GM23338 (cell line): ENCODE measurements around the gene HMGN4. TPM values are rescaled to one million over a fixed set of nuclear protein-coding genes. Genes with fewer than 3 reads are reported as not detected.
A peak's percentile ranks its signal among the peaks of the same experiment; 100 is the strongest.

Experiments used
- ATAC-seq: fragments of 200-7000 bp; cut with Tn5 transposase; 3 replicates; pipeline ENCODE4 v1.9.1; 2020
- DNase-seq: peaks from one replicate; pipeline ENCODE4 v3.0.0-alpha.2; 2015; ENCODE audit warnings: low spot score
- H2AFZ ChIP-seq: fragments of 200-600 bp; sonication (generic); 2 replicates; pipeline ENCODE4 v1.8.0; 2016; ENCODE audit warnings: antibody characterized with exemption, mild to moderate bottlenecking, moderate library complexity
- H3F3A ChIP-seq: fragments of 200-600 bp; sonication (generic); replicated peaks from 2 replicates; pipeline ENCODE4 v1.8.0; 2017; ENCODE audit warnings: antibody characterized with exemption, mixed run types, low read depth
- H3K27ac ChIP-seq: fragments of 200-600 bp; sonication (generic); 2 replicates; pipeline ENCODE4 v1.6.1; 2016; ENCODE audit warnings: low read depth
- H3K27me3 ChIP-seq: fragments of 200-600 bp; sonication (generic); 2 replicates; pipeline ENCODE4 v1.8.0; 2016; ENCODE audit warnings: mild to moderate bottlenecking, mixed run types, moderate library complexity; ENCODE audit not compliant: insufficient read depth
- H3K36me3 ChIP-seq: fragments of 200-600 bp; sonication (generic); 2 replicates; pipeline ENCODE4 v1.8.0; 2016; ENCODE audit warnings: mild to moderate bottlenecking; ENCODE audit not compliant: insufficient read depth
- H3K4me1 ChIP-seq: fragments of 200-600 bp; sonication (generic); 2 replicates; pipeline ENCODE4 v1.8.0; 2016; ENCODE audit warnings: mild to moderate bottlenecking, moderate library complexity; ENCODE audit not compliant: insufficient read depth
- H3K4me2 ChIP-seq: fragments of 200-600 bp; sonication (generic); 2 replicates; pipeline ENCODE4 v1.7.1; 2017; ENCODE audit warnings: mixed run types
- H3K4me3 ChIP-seq: fragments of 200-600 bp; sonication (generic); 2 replicates; pipeline ENCODE4 v1.6.1; 2016; ENCODE audit warnings: mixed run types
- H3K79me2 ChIP-seq: fragments of 200-600 bp; sonication (generic); replicated peaks from 2 replicates; pipeline ENCODE4 v1.8.0; 2017; ENCODE audit warnings: mild to moderate bottlenecking; ENCODE audit not compliant: insufficient read depth
- H3K9me2 ChIP-seq: fragments of 200-600 bp; sonication (generic); 2 replicates; pipeline ENCODE4 v1.8.0; 2017; ENCODE audit not compliant: insufficient read depth
- H4K20me1 ChIP-seq: fragments of 200-600 bp; sonication (generic); replicated peaks from 2 replicates; pipeline ENCODE4 v1.8.0; 2017; ENCODE audit warnings: mild to moderate bottlenecking; ENCODE audit not compliant: insufficient read depth
- H3K27ac Mint-ChIP-seq: 2 replicates; pipeline ENCODE4 v1.8.0; 2020; ENCODE audit warnings: inconsistent platforms, mild to moderate bottlenecking, moderate library complexity, mixed read lengths
- H3K27me3 Mint-ChIP-seq: 3 replicates; pipeline ENCODE4 v1.8.0; 2022; ENCODE audit warnings: low read depth, mild to moderate bottlenecking, moderate library complexity, mixed read lengths, inconsistent platforms; ENCODE audit not compliant: insufficient read depth, poor library complexity
- H3K36me3 Mint-ChIP-seq: 3 replicates; pipeline ENCODE4 v1.8.0; 2021; ENCODE audit warnings: low read depth, mild to moderate bottlenecking, inconsistent platforms, moderate library complexity, mixed read lengths
- H3K4me1 Mint-ChIP-seq: 3 replicates; pipeline ENCODE4 v1.8.0; 2020; ENCODE audit warnings: mild to moderate bottlenecking, inconsistent platforms, mixed read lengths
- H3K4me3 Mint-ChIP-seq: 3 replicates; pipeline ENCODE4 v1.8.0; 2021; ENCODE audit warnings: moderate library complexity, mild to moderate bottlenecking, inconsistent platforms, mixed read lengths
- H3K9me3 Mint-ChIP-seq: 3 replicates; pipeline ENCODE4 v1.8.0; 2020; ENCODE audit warnings: moderate library complexity, mild to moderate bottlenecking, inconsistent platforms, mixed read lengths
- CREB1 ChIP-seq: fragments of 250-450 bp; sonication (Bioruptor Pico); IDR thresholded peaks from 2 replicates; pipeline ENCODE4 v1.5.0; 2020; ENCODE audit warnings: low read depth, mild to moderate bottlenecking, moderate library complexity
- EZH2 ChIP-seq: fragments of 200-600 bp; sonication (generic); IDR thresholded peaks from one replicate; pipeline ENCODE4 v1.8.0; 2017; ENCODE audit warnings: antibody characterized with exemption, mild to moderate bottlenecking, low read depth; ENCODE audit not compliant: unreplicated experiment
- EZH2phosphoT487 ChIP-seq: fragments of 200-600 bp; sonication (generic); IDR thresholded peaks from one replicate; pipeline ENCODE4 v1.8.1; 2018; ENCODE audit warnings: antibody characterized with exemption; ENCODE audit not compliant: unreplicated experiment
- JUNB ChIP-seq: IDR thresholded peaks from one replicate; pipeline ENCODE4 v1.6.1; 2016; ENCODE audit warnings: antibody characterized with exemption; ENCODE audit not compliant: unreplicated experiment
- NANOG ChIP-seq: IDR thresholded peaks from 2 replicates; pipeline ENCODE4 v1.6.1; 2016; ENCODE audit warnings: antibody characterized with exemption, borderline replicate concordance
- POLR2AphosphoS5 ChIP-seq: IDR thresholded peaks from 2 replicates; pipeline ENCODE4 v1.6.1; 2016; ENCODE audit warnings: antibody characterized with exemption, low read depth
- STAT1 ChIP-seq: IDR thresholded peaks from one replicate; pipeline ENCODE4 v1.6.1; 2016; ENCODE audit warnings: antibody characterized with exemption; ENCODE audit not compliant: unreplicated experiment
- ZNF114 ChIP-seq: fragments of 250-450 bp; sonication (Bioruptor Pico); IDR thresholded peaks from 2 replicates; pipeline ENCODE4 v1.5.0; 2020; ENCODE audit warnings: mild to moderate bottlenecking, moderate library complexity
- ZNF331 ChIP-seq: fragments of 250-450 bp; sonication (Bioruptor Pico); IDR thresholded peaks from 2 replicates; pipeline ENCODE4 v1.5.0; 2020; ENCODE audit warnings: low read depth, mild to moderate bottlenecking, moderate library complexity
- polyA plus RNA-seq: library from polyadenylated mRNA; unstranded; fragments of >200 nt; fragmentation: Nextera tagmentation; extraction: Ambion mirVana; gene quantifications from 2 replicates; pipeline ENCODE4 v1.2.1, GENCODE V29; 2016
- total RNA-seq: library from RNA; depleted of rRNA; stranded (reverse); fragments of >200 nt; shearing (Covaris generic); gene quantifications from 2 replicates; pipeline ENCODE4 v1.2.3, GENCODE V29; 2014
- TF ChIP-seq, protein P1 (sequence below): IDR thresholded peaks from 2 replicates; pipeline ENCODE4 v1.6.1; 2016; ENCODE audit warnings: antibody characterized with exemption
- TF ChIP-seq, protein P2 (sequence below), 2 experiments: fragments of 200-600 bp in 1 of 2; sonication (generic) in 1 of 2; conservative IDR thresholded peaks; 2 replicates each; pipeline versions ENCODE4 v1.5.1 to v1.6.1; 2016 to 2017; ENCODE audit warnings: antibody characterized with exemption in 2 of 2, low read depth in 2 of 2, mild to moderate bottlenecking in 2 of 2, moderate library complexity in 1 of 2

Gene HMGN4
- total and polyA plus RNA-seq, 2 experiments from 2014 or later: 35.3 to 91.4 TPM

DNA sequence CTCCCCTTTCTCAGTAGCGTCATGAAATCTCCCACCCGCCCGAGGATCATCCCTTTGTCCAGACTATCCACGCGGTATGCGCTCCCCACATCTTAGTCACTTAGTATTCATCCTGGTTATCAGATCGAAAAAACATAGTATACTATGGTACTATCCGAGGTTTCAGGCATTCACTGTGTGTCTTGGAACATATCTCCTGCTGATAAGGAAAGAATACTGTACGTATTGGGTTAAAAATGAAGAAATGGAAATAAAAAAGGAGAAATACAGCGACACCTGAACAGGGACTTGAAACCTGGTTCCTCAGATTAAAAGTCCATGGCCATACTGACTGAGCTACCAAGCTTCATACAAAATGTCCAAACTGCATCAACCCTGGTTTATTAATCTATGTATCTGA is 14.0 kb downstream of the HMGN4 start:
- H3K4me2 ChIP-seq: peak overlapping the region; percentile 71
- no peaks in the 10 kb centered on the region for H3K36me3 ChIP-seq
- H2AFZ ChIP-seq: no peak overlapping the region
- H3K27ac ChIP-seq: no peak overlapping the region
- Mint-ChIP-seq H3K27ac (no peak overlapping the region), H3K27me3 (peaks cover 26% of the 10 kb centered on the region), H3K36me3 (no peaks in the 10 kb centered on the region), H3K4me1 (peaks cover 14% of the 10 kb centered on the region; the same call in 2 of the 3 replicates), H3K4me3 (no peak overlapping the region), H3K9me3 (peaks cover 5% of the 10 kb centered on the region; the same call in 2 of the 3 replicates)
- H3K79me2 ChIP-seq: no peaks in the 10 kb centered on the region
- no peaks in the 10 kb centered on the region for H3K4me1 ChIP-seq
- 0 out of 2 replicates have a peak, but pooled peaks cover 2% of the 10 kb centered on the region for H3F3A ChIP-seq
- H3K4me3 ChIP-seq: peak overlapping the region; percentile 70
- ATAC-seq (no peak), DNase-seq (no peak)
- H4K20me1 ChIP-seq: no peaks in the 10 kb centered on the region
- no peaks in the 10 kb centered on the region for H3K9me2 ChIP-seq
- no peak for TF ChIP-seq JUNB
- TF ChIP-seq ZNF114 (CRISPR knock-in tag): no peak
- TF ChIP-seq, protein P1, sequence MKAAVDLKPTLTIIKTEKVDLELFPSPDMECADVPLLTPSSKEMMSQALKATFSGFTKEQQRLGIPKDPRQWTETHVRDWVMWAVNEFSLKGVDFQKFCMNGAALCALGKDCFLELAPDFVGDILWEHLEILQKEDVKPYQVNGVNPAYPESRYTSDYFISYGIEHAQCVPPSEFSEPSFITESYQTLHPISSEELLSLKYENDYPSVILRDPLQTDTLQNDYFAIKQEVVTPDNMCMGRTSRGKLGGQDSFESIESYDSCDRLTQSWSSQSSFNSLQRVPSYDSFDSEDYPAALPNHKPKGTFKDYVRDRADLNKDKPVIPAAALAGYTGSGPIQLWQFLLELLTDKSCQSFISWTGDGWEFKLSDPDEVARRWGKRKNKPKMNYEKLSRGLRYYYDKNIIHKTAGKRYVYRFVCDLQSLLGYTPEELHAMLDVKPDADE: no peak
- no peak for TF ChIP-seq EZH2
- TF ChIP-seq EZH2phosphoT487: no peak
- no peak for TF ChIP-seq NANOG
- no peak for TF ChIP-seq POLR2AphosphoS5
- TF ChIP-seq ZNF331: no peak
- no peaks in the 10 kb centered on the region for H3K27me3 ChIP-seq

DNA sequence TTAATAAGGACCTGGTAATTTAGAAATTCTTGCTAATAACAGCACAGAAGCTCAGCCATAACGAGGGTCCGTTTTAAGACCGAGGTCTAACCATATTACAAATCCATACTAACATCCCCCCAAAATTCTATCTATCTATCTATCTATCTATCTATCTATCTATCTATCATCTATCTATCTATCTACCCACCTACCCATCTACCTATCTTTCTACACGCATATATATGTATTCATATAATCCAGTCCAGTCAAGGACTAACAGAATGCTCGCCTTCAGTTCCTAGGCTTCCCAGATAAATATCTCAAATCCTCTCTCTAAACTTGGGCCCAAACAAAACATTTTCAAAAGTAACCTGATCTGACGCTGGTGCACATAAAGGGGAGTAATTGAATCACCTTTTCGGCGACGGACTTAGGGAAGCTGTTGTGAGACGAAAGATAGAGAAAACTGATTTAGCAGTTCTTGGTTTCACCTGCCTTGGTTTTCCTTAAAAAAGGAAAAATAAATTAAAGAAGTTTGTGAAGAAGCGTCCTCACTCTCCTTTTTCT is 14.5 kb downstream of the HMGN4 start:
- H3K4me3 ChIP-seq: peak overlapping the region; percentile 70
- H3F3A ChIP-seq: 0 out of 2 replicates have a peak, but pooled peaks cover 2% of the 10 kb centered on the region
- H3K36me3 Mint-ChIP-seq: no peaks in the 10 kb centered on the region
- peaks cover 14% of the 10 kb centered on the region; the same call in 2 of the 3 replicates for H3K4me1 Mint-ChIP-seq
- H3K4me1 ChIP-seq: no peaks in the 10 kb centered on the region
- ATAC-seq: no peak
- no peaks in the 10 kb centered on the region for H3K36me3 ChIP-seq
- no peak overlapping the region for H3K4me3 Mint-ChIP-seq
- peak overlapping the region; percentile 71 for H3K4me2 ChIP-seq
- H3K27me3 ChIP-seq: no peaks in the 10 kb centered on the region
- H3K79me2 ChIP-seq: no peaks in the 10 kb centered on the region
- peaks cover 5% of the 10 kb centered on the region; the same call in 2 of the 3 replicates for H3K9me3 Mint-ChIP-seq
- H3K27ac Mint-ChIP-seq: no peak overlapping the region
- H3K27me3 Mint-ChIP-seq: peaks cover 26% of the 10 kb centered on the region
- no peak for DNase-seq
- no peak overlapping the region for H3K27ac ChIP-seq
- H3K9me2 ChIP-seq: no peaks in the 10 kb centered on the region
- H4K20me1 ChIP-seq: no peaks in the 10 kb centered on the region
- H2AFZ ChIP-seq: 0 out of 2 replicates have a peak overlapping the region, but pooled peaks have one; percentile 19
- TF ChIP-seq, protein P1: no peak
- no peak for TF ChIP-seq ZNF114 (CRISPR knock-in tag)
- TF ChIP-seq EZH2phosphoT487: no peak
- no peak for TF ChIP-seq STAT1
- no peak for TF ChIP-seq CREB1 (CRISPR knock-in tag)
- no peak for TF ChIP-seq NANOG
- no peak for TF ChIP-seq EZH2
- TF ChIP-seq, protein P2, sequence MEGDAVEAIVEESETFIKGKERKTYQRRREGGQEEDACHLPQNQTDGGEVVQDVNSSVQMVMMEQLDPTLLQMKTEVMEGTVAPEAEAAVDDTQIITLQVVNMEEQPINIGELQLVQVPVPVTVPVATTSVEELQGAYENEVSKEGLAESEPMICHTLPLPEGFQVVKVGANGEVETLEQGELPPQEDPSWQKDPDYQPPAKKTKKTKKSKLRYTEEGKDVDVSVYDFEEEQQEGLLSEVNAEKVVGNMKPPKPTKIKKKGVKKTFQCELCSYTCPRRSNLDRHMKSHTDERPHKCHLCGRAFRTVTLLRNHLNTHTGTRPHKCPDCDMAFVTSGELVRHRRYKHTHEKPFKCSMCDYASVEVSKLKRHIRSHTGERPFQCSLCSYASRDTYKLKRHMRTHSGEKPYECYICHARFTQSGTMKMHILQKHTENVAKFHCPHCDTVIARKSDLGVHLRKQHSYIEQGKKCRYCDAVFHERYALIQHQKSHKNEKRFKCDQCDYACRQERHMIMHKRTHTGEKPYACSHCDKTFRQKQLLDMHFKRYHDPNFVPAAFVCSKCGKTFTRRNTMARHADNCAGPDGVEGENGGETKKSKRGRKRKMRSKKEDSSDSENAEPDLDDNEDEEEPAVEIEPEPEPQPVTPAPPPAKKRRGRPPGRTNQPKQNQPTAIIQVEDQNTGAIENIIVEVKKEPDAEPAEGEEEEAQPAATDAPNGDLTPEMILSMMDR (conservative IDR thresholded peaks at IDR 0.05; ENCODE audit: low read depth in 2 of 2): no peak
